Mesenteric fat pad (tissue), 1 donor: ENCODE data around the gene DIAPH2. TPM values are rescaled to one million over a fixed set of nuclear protein-coding genes. Genes with fewer than 3 reads are reported as not detected.

Experiments
- DNase-seq: peaks from one replicate; pipeline ENCODE4 v3.0.0-alpha.2; 2020; ENCODE audit warnings: low spot score
- total RNA-seq: library from RNA; stranded (reverse); fragmentation: NEBNext Ultra II Directional; extraction: Animal tissue kit (Norgen Biotek cat#: 25700); gene quantifications from one replicate; pipeline ENCODE4 v1.2.1, GENCODE V29; 2021
- donor health status: DM: yes; HTN: yes; CAD: no.

Gene DIAPH2
- total RNA-seq, 1 donor from 2014 or later, result 28.1 TPM

DNA sequence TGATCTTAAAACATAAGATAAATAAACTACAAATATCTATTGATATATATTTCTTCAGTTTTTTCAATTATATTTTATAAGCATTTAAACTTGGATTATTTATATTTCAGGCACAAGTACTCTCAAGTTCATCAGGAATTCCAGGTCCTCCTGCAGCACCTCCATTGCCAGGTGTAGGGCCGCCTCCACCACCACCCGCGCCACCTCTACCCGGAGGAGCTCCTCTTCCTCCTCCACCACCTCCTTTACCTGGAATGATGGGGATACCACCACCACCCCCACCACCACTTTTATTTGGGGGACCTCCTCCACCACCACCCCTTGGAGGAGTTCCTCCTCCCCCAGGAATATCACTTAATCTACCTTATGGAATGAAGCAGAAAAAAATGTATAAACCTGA is 273.1 kb downstream of the DIAPH2 start:
- DNase-seq, result no peak

GRCh38 chrX:96971812-96972211 is 287.2 kb downstream of the DIAPH2 start:
- no peak for DNase-seq

DNA sequence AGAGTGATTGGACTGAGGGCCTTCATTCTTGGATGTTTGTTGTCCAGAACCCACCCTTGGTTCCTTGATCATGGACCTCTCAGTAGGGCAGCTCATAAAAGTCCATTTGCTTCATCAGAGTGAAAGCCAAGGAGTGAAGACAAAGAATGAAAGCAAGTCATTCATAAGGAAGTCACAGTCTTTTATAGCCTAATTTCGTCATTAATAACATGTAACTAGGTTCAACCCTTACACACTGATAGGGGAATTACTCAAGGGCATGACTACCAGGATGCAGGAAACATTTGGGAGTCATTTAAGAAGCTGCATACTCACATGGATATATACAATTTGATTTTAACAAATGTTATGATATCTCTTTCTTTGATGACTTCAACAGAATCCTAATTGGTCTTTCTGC is 294.3 kb downstream of the DIAPH2 start:
- no peak for DNase-seq

DNA sequence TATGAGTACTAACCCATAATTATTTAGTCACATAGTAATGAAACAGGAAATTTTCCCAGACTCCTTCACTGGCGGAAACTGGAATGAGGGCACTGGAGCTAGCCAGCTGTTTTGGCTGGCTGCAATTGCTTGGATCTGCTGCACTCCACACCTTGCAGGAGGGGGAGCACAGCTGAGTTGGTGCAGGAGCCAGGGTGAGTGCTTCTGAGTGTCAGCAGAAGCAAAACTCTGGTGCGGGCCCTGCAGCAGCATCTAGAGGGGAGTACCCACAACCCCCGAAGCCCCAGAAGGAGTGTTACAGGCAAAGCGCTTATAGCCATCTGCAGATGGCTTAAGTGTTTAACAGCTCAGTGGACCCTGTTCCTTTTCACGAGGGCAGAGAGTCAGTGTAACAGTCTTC is 295.1 kb downstream of the DIAPH2 start:
- no peak for DNase-seq

- DNase-seq, result no peak
Measured at GRCh38 chrX:96982161-96982560, 297.5 kb downstream of the DIAPH2 start.

- DNase-seq, result no peak
Measured at GRCh38 chrX:96984538-96984937, 299.9 kb downstream of the DIAPH2 start.

DNA sequence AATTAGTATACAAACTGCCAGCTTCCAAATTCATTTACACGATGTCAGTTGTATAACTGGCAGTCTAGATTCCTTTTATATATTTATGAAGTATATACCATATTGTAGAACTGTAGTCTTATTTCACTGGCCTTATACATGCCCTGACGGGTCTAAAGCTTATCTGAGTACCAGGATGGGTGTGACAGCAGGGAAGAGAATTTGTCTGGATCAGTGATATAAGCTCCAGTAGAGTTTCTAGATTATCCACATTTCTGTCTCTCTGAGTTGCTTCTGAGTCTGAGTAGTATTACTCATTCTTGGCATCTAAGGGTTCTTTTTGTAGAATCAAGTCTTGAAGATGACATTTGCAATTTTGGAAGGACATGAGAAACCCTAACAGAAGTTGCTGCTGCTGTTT is 300.4 kb downstream of the DIAPH2 start:
- no peak for DNase-seq

DNA sequence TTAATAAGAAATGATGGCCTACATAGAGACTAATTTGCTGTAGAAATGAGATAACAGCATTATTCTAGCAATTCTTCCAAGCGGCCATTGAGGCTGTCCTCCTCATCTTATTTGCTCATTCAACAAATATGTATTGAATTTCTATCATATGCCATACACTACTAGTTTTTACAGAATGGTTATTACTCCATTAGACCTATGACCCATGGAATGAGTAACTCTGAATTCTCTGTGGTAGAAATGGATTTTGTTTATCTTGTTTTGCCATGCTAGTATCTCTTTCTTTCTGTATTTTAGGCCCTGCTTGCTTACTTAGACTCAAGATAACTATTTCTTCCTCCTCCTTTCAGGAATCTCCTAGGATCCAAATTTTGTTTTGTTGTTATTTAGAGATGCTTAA is 302.6 kb downstream of the DIAPH2 start:
- no peak for DNase-seq

DNA sequence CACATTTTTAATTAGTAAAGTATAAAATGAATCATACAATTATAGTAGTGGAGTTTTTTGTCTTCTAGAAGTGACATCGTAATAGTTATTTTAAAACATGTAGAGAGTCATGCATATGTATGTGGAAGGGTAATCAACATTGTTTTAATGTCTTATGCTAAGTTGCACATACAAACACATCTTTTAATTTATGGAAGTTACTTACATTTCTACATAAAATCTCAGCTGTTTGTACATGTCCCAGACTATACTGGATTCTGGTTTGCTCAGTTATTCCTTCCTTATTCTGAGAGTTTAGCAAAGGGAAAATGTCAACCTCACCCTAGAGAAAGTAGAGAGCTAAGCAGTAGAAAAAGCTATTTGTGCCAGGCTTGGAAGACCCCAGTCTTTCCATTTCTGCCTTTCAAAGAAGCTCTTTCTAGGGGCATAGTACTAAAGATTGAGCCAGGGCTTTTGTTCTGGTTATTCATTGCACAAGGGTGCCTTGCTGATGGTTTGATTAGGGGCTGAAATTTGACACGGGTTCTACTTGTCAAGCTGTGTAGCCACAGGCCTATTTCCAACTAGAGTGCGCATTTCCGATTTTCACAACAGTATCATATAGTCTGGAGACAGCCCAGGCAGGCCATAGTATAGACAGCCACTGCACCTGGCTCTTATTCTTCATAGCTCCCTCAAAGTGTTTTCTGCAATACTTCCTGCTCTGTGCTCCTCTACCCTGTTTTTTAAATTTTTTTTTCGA is 305.4 kb downstream of the DIAPH2 start:
- no peak for DNase-seq

GRCh38 chrX:96994093-96994492 is 309.5 kb downstream of the DIAPH2 start:
- DNase-seq, result no peak

DNA sequence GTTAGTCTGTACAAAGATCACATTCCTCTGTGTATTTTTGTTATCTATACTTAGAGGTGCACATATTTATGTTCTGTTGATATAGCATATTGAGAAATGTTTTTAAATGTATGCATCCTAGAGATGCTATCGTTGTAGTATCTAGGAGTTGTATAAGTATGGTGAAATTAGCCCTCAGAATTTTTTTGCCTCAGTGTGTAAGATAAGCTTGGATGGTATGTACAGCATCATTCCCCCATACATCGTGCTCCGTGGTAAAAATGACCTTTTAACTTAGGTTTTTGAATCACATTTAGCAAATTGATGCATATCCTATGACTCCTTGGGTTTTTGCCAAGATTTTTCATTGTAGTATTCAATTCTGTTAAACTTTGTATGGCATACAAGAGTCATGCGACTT is 312.6 kb downstream of the DIAPH2 start:
- DNase-seq, result no peak

DNA sequence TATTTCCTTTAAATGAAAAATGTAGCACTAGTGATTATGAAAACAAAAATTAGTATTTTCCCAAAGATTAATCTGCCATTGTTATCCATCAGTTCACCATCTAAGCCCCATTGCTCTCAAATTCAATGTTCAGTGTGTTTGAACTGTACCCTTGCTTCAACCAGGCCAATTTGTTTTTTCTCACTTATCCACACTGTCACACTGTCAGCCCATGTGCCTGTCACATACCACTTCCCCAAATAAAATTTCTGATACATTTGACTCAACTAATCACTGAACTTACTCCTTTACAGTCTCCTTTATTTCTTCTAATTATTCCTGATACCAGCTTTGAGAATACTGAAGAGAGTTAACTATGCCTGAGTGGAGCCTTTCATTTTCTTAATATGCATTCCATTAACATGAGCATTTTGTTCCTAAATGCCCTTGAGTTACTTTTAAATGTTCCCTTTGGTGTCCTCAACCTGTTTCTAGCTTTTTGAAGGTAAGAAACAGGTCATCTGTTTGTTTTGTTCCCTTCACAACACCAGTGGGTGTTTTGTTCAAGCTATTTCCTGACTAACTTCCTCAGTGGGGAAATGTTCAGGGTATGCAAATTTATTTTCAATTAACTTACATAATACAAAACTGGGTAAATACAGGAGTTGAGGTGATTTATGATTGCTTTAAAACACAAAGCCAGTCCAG is 316.2 kb downstream of the DIAPH2 start:
- no peak for DNase-seq

DNA sequence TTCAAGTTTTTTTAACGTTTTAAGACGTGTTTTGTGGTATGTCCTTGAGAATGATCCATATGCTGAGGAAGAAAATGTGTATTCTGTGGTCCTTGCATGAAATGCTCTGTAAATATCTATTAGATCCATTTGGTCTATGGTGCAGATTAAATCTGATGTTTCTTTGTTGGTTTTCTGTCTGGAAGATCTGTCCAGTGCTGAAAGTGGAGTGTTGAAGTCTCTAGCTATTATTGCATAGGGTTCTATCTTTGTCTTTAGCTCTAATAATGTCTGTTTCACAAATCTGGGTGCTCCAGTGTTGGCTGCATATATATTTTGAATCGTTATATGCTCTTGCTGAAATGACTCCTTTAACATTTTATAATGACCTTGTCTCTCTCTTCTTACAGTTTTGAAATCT is 321.5 kb downstream of the DIAPH2 start:
- no peak for DNase-seq

DNA sequence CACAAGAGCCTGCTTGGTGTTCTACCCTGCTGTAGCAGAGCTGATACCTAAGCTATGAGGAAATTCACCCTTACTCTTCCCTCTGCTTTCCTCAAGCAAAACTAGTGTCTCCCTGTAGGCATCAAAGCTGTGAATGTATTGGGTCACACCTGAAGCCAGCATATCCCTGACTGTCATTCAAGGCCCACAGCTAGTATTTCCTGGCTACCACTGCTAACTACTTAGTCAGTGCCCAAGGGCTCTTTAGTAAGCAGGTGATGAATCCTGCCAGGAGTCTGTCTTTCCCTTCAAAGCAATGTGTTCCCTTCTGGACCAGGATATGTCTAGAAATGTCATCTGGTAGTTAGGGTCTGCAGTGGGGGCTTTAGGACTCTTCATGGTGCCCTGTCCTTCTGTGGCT is 324.7 kb downstream of the DIAPH2 start:
- no peak for DNase-seq

DNA sequence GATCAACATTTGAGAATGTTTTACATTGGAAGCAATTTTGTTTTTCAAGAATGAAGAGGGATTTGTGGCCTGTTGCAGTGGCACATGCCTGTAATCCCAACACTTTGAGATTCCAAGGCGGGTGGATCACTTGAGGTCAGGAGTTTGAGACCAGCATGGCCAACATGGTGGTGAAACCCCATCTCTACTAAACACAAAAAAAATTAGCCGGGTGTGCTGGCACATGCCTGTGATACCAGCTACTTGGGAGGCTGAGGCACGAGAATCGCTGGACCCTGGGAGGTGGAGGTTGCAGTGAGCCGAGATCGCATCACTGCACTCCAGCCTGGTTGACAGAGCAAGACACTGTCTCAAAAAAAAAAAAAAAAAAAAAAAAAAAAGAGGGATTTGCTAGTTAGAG is 326.9 kb downstream of the DIAPH2 start:
- DNase-seq, result no peak

- DNase-seq, result no peak
Measured at GRCh38 chrX:97016106-97016505, 331.5 kb downstream of the DIAPH2 start.

DNA sequence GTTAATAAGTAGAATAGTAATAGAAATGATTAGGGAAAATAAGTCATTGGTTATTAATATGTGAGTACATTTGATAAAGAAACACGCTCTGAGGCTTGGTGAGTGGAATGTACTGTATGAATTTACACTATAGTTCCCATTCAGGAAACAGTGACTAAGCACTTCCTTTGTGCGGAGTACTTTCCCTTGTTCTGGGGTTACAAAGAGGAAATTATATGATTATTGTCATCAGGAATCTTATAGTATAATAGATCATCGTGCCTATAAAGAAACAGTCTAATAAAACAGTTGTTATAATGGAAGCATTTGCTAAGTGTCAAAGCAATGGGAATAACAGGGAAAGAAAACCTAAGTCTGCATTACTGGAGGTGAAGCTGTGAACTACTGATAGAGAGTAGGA is 337.0 kb downstream of the DIAPH2 start:
- DNase-seq, result no peak

- no peak for DNase-seq
Measured at GRCh38 chrX:97026406-97026805, 341.8 kb downstream of the DIAPH2 start.

DNA sequence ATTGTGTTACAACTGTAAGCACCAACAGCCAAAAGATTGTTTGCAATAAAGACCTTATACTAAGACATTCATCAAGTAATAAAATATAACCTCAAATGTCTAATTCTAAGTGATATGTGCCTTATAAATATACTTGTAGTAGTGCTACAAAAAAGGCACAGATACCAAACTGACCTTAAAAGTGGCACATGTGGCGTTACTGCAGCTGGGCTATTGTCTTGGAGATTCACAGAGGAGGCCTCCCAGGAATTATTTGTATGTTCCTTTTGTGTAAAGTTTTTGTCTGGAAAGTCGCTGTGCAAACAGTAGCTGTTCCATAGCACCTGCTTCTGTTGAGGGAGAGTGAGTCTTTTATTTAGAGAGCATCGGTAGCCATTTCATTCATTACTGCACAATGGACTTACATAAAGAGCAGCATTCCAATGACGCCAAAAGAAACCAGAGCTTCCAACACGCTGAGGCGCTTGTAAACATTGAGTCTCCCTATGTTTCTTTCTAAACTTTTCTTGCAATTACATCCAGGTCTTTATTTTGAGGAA is 342.8 kb downstream of the DIAPH2 start:
- no peak for DNase-seq

- no peak for DNase-seq
Measured at GRCh38 chrX:97030463-97030862, 345.8 kb downstream of the DIAPH2 start.

- no peak for DNase-seq
Measured at GRCh38 chrX:97030947-97031346, 346.3 kb downstream of the DIAPH2 start.

GRCh38 chrX:97039363-97040029 is 354.9 kb downstream of the DIAPH2 start:
- no peak for DNase-seq
